HFF-Myc (cell line): ENCODE data around the gene BGN.

Experiments used
- DNase-seq: peaks from one replicate; pipeline ENCODE4 v3.0.0-alpha.2; 2011; ENCODE audit warnings: low read depth; ENCODE audit errors: extremely low read depth
- H3K4me3 ChIP-seq: replicated peaks from 2 replicates; pipeline ENCODE4 v1.5.1; 2011; ENCODE audit warnings: low read depth, mild to moderate bottlenecking, control low read depth, low read length
- CTCF ChIP-seq: IDR thresholded peaks from 2 replicates; pipeline ENCODE4 v1.5.1; 2012; ENCODE audit warnings: mild to moderate bottlenecking, low read depth, low read length, control low read depth; ENCODE audit errors: missing control alignments

Gene BGN

GRCh38 chrX:153448556-153449367 lies 46.0 kb upstream of the BGN start:
- no peak overlapping the region for H3K4me3 ChIP-seq
- DNase-seq: no peak
- no peak for TF ChIP-seq CTCF

- no peak for DNase-seq
- no peak for TF ChIP-seq CTCF
- no peak overlapping the region for H3K4me3 ChIP-seq
These were observed 45.2 kb upstream of the BGN start for GRCh38 chrX:153449368-153450113.

- TF ChIP-seq CTCF: no peak
These were observed 44.4 kb upstream of the BGN start for GRCh38 chrX:153450114-153450948.

DNA sequence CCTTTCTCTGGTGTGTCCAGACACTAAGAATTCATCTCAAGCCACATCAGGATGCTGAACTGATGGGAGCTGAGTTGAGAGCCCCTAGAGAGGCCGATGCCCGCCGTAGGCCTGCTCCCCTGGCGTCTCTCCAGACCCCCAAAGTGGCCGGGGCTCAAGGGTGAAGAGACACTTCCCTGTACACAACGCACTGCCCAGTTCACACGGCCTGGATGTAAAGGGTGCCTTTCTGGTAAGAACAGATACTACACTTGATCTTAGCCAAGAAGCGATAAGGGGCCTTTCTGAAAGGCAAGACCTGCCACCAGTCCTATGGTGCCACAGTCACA lies 43.9 kb upstream of the BGN start:
- no peak for DNase-seq
- no peak for TF ChIP-seq CTCF
- no peak overlapping the region for H3K4me3 ChIP-seq

More at GRCh38 chrX:153450114-153450948, 44.4 kb upstream of the BGN start:
- no peak for DNase-seq
- H3K4me3 ChIP-seq: no peak overlapping the region

DNA sequence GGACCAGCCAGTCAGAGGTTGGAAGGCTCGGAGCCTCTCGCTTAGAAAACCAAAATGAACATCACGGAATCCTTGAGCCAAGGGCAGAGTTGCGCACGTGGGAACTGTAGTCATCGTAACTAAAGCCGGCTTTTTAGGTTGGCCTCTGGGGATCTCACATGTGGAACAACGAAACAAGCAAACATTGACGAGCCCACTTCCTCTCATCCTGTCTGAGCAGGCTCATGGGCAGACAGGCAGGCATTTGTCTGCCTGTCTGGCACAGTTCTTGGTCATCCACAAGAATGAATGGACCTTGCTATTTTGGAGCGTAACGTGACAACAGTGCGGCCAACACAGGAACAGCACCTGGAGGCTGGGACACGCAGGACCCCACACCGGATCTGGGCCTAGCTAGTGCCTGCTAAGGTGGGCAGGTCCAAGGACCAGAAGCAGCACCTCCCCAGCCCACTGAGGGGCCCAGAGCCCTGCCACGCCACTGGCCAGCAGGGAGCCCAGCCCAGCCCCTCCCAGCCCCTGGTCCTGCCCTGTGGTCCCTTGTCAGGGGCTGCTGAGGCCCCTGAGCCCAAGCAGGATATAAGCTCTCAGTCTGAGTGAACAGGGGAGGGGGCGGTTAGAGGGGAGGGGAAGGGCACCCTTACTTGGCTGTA lies 39.8 kb upstream of the BGN start:
- TF ChIP-seq CTCF: no peak
- no peak overlapping the region for H3K4me3 ChIP-seq
- DNase-seq: no peak

- no peak for TF ChIP-seq CTCF
These were observed 39.2 kb upstream of the BGN start for GRCh38 chrX:153455571-153455970.

More at GRCh38 chrX:153455571-153455970, 39.2 kb upstream of the BGN start:
- H3K4me3 ChIP-seq: no peak overlapping the region
- DNase-seq: no peak
